HG02840 (cell line): ENCODE measurements around the gene OR52K2.
"Not testable (repeated sequence)": the region's sequence is repeated elsewhere in the genome, so short reads cannot be mapped to it uniquely, and the experiment has no call there.

Experiments
- ATAC-seq: cut with Tn5 transposase; IDR thresholded peaks from one replicate; pipeline ENCODE4 v1.9.1; 2021; ENCODE audit warnings: mild to moderate bottlenecking, moderate library complexity, moderate number of reproducible peaks; ENCODE audit not compliant: unreplicated experiment, low FRiP score

OR52K2 gene

DNA sequence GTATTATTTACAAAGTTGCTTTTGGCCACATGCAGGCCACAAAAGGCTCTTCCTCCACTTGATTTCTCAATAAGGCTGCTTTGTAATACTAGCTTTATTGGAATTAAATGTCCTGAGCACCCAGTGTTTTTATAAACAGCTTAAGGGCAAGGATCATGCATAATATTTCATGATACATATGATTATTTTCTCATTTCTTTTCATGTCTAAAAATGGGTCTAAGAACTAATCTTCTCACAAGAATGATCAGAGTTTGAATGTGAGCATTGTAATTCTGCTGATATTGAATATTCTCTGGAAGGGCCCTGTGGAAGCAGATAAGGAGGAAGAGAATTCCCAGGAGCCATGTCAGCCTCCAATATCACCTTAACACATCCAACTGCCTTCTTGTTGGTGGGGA is at the start of gene OR52K2:
Gene OR52K2, plus strand, starts transcription at position 301 of the 400 bp plus-strand sequence. Its CDS starts 45 bp downstream, at position 346.
- no peak for ATAC-seq

DNA sequence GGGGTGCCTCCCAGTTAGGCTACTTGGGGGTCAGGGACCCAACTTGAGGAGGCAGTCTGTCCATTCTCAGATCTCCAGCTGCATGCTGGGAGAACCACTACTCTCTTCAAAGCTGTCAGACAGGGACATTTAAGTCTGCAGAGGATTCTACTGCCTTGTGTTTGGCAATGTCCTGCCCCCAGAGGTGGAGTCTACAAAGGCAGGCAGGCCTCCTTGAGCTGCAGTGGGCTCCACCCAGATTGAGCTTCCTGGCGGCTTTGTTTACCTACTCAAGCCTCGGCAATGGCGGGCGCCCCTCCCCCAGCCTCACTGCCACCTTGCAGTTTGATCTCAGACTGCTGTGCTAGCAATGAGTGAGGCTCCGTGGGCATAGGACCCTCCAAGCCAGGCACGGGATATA is 42.9 kb upstream of the OR52K2 start:
- not testable (repeated sequence) for ATAC-seq

DNA sequence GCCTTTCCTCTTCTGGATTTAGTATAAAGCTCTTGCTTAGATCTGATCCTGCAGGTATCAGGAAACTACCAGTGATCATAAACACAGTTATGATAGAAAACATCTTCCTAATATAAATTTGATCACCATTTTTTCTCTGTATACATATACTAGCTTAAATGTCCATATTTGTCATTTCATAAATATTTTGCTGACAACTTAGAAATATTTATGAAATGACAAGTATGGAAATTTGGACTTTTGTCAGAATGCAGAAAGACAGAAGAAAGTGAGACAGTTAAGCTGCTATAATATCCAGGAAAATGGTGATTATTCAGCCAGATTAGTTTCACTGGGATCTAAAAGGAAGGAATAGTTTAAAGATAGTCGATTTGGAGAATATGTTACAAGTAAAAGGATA is 32.8 kb upstream of the OR52K2 start:
- no peak for ATAC-seq

GRCh38 chr11:4416816-4417215 is 32.3 kb upstream of the OR52K2 start:
- ATAC-seq: no peak

DNA sequence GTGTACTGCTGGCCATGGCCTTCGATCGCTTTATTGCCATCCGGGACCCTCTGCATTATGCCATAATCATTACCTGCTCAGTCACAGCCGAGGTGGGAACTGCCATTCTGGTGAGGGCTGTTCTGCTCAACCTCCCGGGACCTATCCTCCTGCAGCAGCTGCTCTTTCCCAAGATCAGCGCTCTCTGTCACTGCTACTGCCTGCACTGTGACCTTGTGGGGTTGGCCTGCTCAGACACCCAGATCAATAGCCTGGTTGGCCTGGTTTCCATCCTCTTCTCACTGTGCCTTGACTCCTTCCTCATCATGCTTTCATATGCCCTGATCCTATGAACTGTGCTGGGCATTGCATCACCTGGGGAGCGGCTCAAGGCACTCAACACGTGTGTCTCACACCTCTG is 30.7 kb upstream of the OR52K2 start:
- ATAC-seq: no peak

- no peak for ATAC-seq
Observed at GRCh38 chr11:4430051-4430450, 19.0 kb upstream of the OR52K2 start.

GRCh38 chr11:4433856-4434255 is 15.2 kb upstream of the OR52K2 start:
- no peak for ATAC-seq

- no peak for ATAC-seq
Observed at GRCh38 chr11:4436411-4436810, 12.7 kb upstream of the OR52K2 start.

DNA sequence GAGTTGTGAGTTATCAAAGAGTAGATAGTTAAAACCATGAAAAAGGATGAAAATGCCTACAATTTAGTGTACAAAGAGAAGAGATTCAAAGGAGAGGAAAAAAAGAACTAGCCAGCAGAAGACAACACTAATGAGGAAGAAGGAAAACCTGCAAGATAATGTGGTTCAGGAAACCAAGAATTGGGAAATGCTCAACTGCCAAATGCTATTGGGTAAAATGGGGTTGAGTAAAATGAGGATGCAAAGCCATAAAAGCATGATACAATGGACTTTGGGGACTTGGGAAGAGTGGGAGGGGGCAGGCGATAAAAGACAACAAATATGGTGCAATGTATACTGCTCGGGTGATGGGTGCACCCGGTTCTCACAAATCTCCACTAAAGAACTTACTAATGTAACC is 7.6 kb upstream of the OR52K2 start:
- ATAC-seq: no peak

DNA sequence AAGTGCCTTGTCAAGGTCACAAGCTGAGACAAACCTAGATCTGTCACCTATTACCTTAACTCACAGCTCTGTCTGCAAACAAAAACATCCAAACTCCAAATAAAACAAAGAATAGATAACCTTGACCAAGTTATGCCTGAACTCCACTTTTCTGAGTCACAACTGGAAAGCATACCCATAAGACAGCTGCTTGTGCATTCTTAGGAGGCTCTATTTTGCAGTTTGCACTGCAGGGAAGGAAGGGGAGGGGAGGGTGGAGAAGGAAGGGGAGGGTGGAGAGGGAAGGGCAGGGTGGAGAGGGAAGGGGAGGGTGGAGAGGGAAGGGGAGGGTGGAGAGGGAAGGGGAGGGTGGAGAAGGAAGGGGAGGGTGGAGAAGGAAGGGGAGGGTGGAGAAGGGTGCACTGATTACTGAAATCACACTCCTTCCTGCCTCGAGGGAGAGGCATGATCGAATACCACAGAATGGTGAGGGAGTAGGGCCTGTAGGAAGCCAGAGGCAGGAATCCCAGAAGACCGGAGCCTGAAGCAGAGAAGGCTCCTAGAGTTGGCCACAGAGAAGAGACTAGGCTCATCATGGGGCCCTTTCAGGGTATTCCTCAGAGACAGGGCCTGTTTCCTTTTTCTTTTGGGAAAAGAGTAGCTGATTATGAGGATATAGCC is 5.7 kb upstream of the OR52K2 start:
- no peak for ATAC-seq

- ATAC-seq: no peak
Observed at GRCh38 chr11:4453118-4453517, 4.0 kb downstream of the OR52K2 start.

DNA sequence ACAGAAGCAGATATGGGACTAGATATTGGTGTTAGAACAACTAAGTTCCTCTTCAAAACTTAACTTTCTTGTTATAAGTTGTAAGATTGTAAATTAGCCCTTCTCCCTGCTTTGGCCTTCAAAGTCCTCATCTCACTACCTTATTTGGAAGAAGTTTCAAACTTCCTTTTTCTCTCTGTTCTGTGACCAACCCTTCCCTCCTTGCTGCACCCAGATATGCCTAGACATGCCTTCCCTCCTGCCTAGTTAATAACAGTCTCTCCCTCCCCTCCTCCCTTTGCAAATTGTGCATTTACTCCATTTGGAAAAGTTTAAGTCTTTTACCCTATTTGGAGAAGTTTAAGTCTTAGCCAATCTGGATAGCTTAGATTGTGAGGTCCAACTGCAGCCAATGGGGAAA is 4.9 kb downstream of the OR52K2 start:
- no peak for ATAC-seq

- ATAC-seq: no peak
Observed at GRCh38 chr11:4455419-4455818, 6.3 kb downstream of the OR52K2 start.

DNA sequence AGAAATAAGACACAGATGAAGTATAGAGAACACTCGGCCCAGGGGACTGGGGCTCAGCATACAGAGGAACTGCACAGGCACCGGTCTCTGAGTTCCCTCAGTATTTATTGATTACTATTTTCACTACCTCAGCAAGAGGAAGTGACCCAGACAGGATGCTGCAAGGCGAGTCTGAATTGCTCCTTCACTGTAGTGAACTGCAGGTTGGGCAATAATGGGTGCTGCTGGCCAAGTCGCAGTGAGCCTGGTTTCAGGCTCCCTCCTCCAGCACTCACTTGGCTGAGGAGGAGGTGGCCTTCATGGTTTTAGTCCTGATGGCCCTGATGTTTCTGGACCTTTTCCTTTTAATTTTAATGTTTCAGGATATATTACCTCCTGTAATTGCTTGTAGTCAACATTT is 10.4 kb downstream of the OR52K2 start:
- peak; percentile 90 for ATAC-seq

GRCh38 chr11:4460151-4460550 is 11.1 kb downstream of the OR52K2 start:
- no peak for ATAC-seq

GRCh38 chr11:4464216-4465159 is 15.4 kb downstream of the OR52K2 start:
- no peak for ATAC-seq

GRCh38 chr11:4465407-4465806 is 16.3 kb downstream of the OR52K2 start:
- ATAC-seq: no peak

- ATAC-seq: no peak
Observed at GRCh38 chr11:4466131-4466870, 17.2 kb downstream of the OR52K2 start.

GRCh38 chr11:4466871-4467442 is 17.9 kb downstream of the OR52K2 start:
- no peak for ATAC-seq

DNA sequence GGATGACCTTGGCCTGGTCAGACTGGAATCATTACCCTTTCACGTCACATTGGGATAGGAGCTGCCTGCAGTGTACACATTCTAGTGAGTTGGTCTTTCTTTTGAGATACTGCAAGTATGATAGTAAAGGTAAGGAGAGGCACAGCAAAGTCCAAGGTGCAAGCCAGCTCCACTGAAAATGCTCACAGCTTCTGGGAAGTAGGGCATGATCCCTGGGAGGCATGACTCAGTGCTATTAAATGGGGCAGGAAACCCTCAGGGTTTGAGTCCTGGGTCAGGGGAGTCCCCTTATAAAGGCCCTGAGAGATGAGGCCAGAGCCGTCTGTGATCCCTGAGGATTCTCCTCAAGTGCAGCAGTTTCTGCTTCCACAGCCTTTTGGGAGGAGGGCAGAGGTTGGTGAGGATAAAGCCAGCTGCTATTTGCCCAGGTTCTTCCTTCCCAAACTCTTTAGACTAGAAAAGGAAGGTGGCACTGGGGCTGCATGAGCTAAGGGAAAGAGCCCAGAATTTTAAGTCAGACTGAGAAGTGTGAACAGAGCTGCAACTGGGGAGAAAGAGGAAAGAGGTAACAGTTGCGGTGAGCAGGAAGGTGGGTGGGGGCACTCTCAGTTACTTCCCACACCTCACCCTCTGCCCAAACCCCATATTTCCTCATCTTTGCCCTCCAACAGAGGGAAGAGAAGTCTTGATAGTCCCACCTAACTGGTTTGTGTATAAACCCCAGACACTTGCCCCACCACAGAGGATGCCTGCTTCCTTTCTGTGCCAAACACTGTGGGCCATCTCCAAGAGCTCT is 18.9 kb downstream of the OR52K2 start:
- ATAC-seq: no peak
